IMR-90 (cell line): ENCODE measurements around the gene SYT17. TPM values are rescaled to one million over a fixed set of nuclear protein-coding genes. Genes with fewer than 3 reads are reported as not detected.

ENCODE experiments used
- ATAC-seq: fragments of 200-7000 bp; cut with Tn5 transposase; 2 replicates; pipeline ENCODE4 v1.9.1; 2020; ENCODE audit warnings: low read depth, mild to moderate bottlenecking, moderate library complexity
- BruUV-seq: library from RNA; stranded (reverse); fragments of 400-500 nt; replicated peaks from 2 replicates; lab custom pipeline; 2021; lab: Mats Ljungman, UMichigan
- CTCF ChIA-PET: fragments of 300-600 bp; formaldehyde crosslinking; extraction: SDS; loops from one replicate; lab custom pipeline; 2021; ENCODE audit warnings: antibody characterized with exemption; lab: Yijun Ruan, JAX
- POLR2A ChIA-PET: fragments of 300-600 bp; sonication (Branson Sonifier 250); formaldehyde crosslinking; loops from one replicate; lab custom pipeline; 2022; ENCODE audit warnings: antibody characterized with exemption; ENCODE audit not compliant: unreplicated experiment; lab: Charles Lee
- DNase-seq: peaks from one replicate; pipeline ENCODE4 v3.0.0; 2013
- H2AFZ ChIP-seq: replicated peaks from 2 replicates; pipeline ENCODE3; 2013; ENCODE audit warnings: low read length, mild to moderate bottlenecking; ENCODE audit not compliant: poor library complexity
- H2AK5ac ChIP-seq: 2 replicates; pipeline ENCODE4 v1.6.1; 2013; ENCODE audit warnings: low read depth, low read length, inconsistent platforms
- H2AK9ac ChIP-seq: replicated peaks from 2 replicates; pipeline ENCODE3; 2013; ENCODE audit warnings: mild to moderate bottlenecking, low read depth, low read length, moderate library complexity; ENCODE audit not compliant: poor library complexity
- H2BK120ac ChIP-seq: 2 replicates; pipeline ENCODE4 v1.6.1; 2013; ENCODE audit warnings: low read depth, low read length, inconsistent platforms
- H2BK15ac ChIP-seq: 3 replicates; pipeline ENCODE4 v1.6.1; 2013; ENCODE audit warnings: low read depth, low read length, inconsistent platforms
- H2BK20ac ChIP-seq: 2 replicates; pipeline ENCODE4 v1.6.1; 2013; ENCODE audit warnings: low read depth, mild to moderate bottlenecking, inconsistent platforms, low read length, moderate library complexity
- H2BK5ac ChIP-seq: 2 replicates; pipeline ENCODE4 v1.6.1; 2013; ENCODE audit warnings: mild to moderate bottlenecking, low read depth, low read length, inconsistent platforms; ENCODE audit not compliant: poor library complexity, severe bottlenecking
- H3K14ac ChIP-seq: replicated peaks from 2 replicates; pipeline ENCODE4 v1.6.1; 2013; ENCODE audit warnings: low read depth, low read length, inconsistent platforms
- H3K18ac ChIP-seq: 2 replicates; pipeline ENCODE4 v1.6.1; 2013; ENCODE audit warnings: low read depth, low read length, control low read depth
- H3K23ac ChIP-seq: 2 replicates; pipeline ENCODE4 v1.6.1; 2013; ENCODE audit warnings: low read depth, low read length, inconsistent platforms
- H3K27ac ChIP-seq: 2 replicates; pipeline ENCODE4 v1.5.1; 2013; ENCODE audit warnings: mild to moderate bottlenecking, control low read depth, low read length; ENCODE audit not compliant: insufficient read depth
- H3K27me3 ChIP-seq: 2 replicates; pipeline ENCODE4 v1.6.1; 2013; ENCODE audit warnings: low read length; ENCODE audit not compliant: control insufficient read depth, insufficient read depth
- H3K36me3 ChIP-seq: 2 replicates; pipeline ENCODE4 v1.6.1; 2013; ENCODE audit warnings: low read length, mixed read lengths; ENCODE audit not compliant: control insufficient read depth, insufficient read depth
- H3K4ac ChIP-seq: 2 replicates; pipeline ENCODE4 v1.6.1; 2013; ENCODE audit warnings: low read depth, low read length, inconsistent platforms
- H3K4me1 ChIP-seq: 2 replicates; pipeline ENCODE4 v1.6.1; 2013; ENCODE audit warnings: low read length, mixed read lengths; ENCODE audit not compliant: control insufficient read depth, insufficient read depth
- H3K4me2 ChIP-seq: 2 replicates; pipeline ENCODE4 v1.6.1; 2013; ENCODE audit warnings: low read depth, mild to moderate bottlenecking, control low read depth, low read length, moderate library complexity
- H3K4me3 ChIP-seq: 2 replicates; pipeline ENCODE4 v1.5.1; 2013; ENCODE audit warnings: low read depth, mild to moderate bottlenecking, control low read depth, low read length, moderate library complexity; ENCODE audit not compliant: insufficient read depth
- H3K56ac ChIP-seq: 2 replicates; pipeline ENCODE4 v1.6.1; 2013; ENCODE audit warnings: low read length, inconsistent platforms; ENCODE audit not compliant: insufficient read depth; ENCODE audit errors: extremely low read depth
- H3K79me1 ChIP-seq, 2 experiments: 2 replicates each; pipeline ENCODE4 v1.6.1; 2013; ENCODE audit warnings: low read length in 2 of 2, inconsistent platforms in 1 of 2, low read depth in 1 of 2
- H3K9ac ChIP-seq: 2 replicates; pipeline ENCODE4 v1.6.1; 2013; ENCODE audit warnings: low read depth, low read length, control low read depth
- H3K9me1 ChIP-seq: 2 replicates; pipeline ENCODE4 v1.6.1; 2013; ENCODE audit warnings: low read length, inconsistent platforms; ENCODE audit not compliant: insufficient read depth
- H3K9me3 ChIP-seq: 2 replicates; pipeline ENCODE4 v1.6.1; 2013; ENCODE audit warnings: low read length; ENCODE audit not compliant: control insufficient read depth, insufficient read depth
- H4K20me1 ChIP-seq: 2 replicates; pipeline ENCODE4 v1.6.1; 2013; ENCODE audit warnings: low read length, inconsistent platforms; ENCODE audit not compliant: insufficient read depth
- H4K5ac ChIP-seq: 2 replicates; pipeline ENCODE4 v1.6.1; 2013; ENCODE audit warnings: mild to moderate bottlenecking, low read depth, low read length, control low read depth
- H4K8ac ChIP-seq, 2 experiments: 2 replicates each; pipeline ENCODE4 v1.6.1; 2013; ENCODE audit warnings: low read depth in 2 of 2, low read length in 2 of 2, control low read depth in 1 of 2, inconsistent platforms in 1 of 2
- H4K91ac ChIP-seq: 2 replicates; pipeline ENCODE4 v1.6.1; 2013; ENCODE audit warnings: low read depth, low read length, inconsistent platforms; ENCODE audit not compliant: insufficient read depth
- BHLHE40 ChIP-seq: fragments of 150-350 bp; IDR thresholded peaks from 2 replicates; pipeline ENCODE4 v1.6.1; 2016; ENCODE audit warnings: mild to moderate bottlenecking, low read depth, low read length
- CEBPB ChIP-seq: IDR thresholded peaks from 2 replicates; pipeline ENCODE4 v1.6.1; 2012; ENCODE audit warnings: low read depth, low read length, improper control_type of control experiment
- CHD1 ChIP-seq: IDR thresholded peaks from 2 replicates; pipeline ENCODE4 v1.6.1; 2012; ENCODE audit warnings: low read depth, low read length, improper control_type of control experiment
- MAFK ChIP-seq: IDR thresholded peaks from 2 replicates; pipeline ENCODE4 v1.6.1; 2012; ENCODE audit warnings: low read depth, low read length, improper control_type of control experiment
- MAZ ChIP-seq: IDR thresholded peaks from 2 replicates; pipeline ENCODE4 v1.6.1; 2012; ENCODE audit warnings: low read depth, mild to moderate bottlenecking, low read length, improper control_type of control experiment, moderate library complexity, borderline replicate concordance
- NFE2L2 ChIP-seq: fragments of 150-350 bp; IDR thresholded peaks from 2 replicates; pipeline ENCODE4 v1.6.1; 2016; ENCODE audit warnings: low read depth, mild to moderate bottlenecking, low read length
- POLR2A ChIP-seq: IDR thresholded peaks from 2 replicates; pipeline ENCODE4 v1.6.1; 2012; ENCODE audit warnings: mild to moderate bottlenecking, low read depth, low read length
- RAD21 ChIP-seq: IDR thresholded peaks from 2 replicates; pipeline ENCODE4 v1.6.1; 2012; ENCODE audit warnings: low read length, improper control_type of control experiment
- RFX5 ChIP-seq: IDR thresholded peaks from 2 replicates; pipeline ENCODE4 v1.8.0; 2012; ENCODE audit warnings: low read depth, mild to moderate bottlenecking, low read length, moderate library complexity
- SMC3 ChIP-seq: fragments of 150-350 bp; IDR thresholded peaks from 2 replicates; pipeline ENCODE4 v1.6.1; 2016; ENCODE audit warnings: low read depth, mild to moderate bottlenecking, antibody characterized with exemption, low read length, moderate library complexity
- USF2 ChIP-seq: fragments of 150-350 bp; IDR thresholded peaks from 2 replicates; pipeline ENCODE4 v1.6.1; 2017; ENCODE audit warnings: mild to moderate bottlenecking, antibody characterized with exemption, low read length, low read depth
- WGBS, 2 experiments: methylation state at CpG; one replicate each; pipeline versions ENCODE4 v1.1.5 to v1.1.7; 2013; ENCODE audit warnings: missing lambda C conversion rate in 2 of 2; ENCODE audit not compliant: insufficient read length in 1 of 2; ENCODE audit errors: extremely low coverage in 2 of 2; 5-methylcytosine and 5-hydroxymethylcytosine counted together
- dilution Hi-C: fragments of 300-500 bp; cut with HindIII; formaldehyde crosslinking; loops from one replicate; pipeline ENCODE4 v1.14.3; 2018; ENCODE audit warnings: low sequenced_read_pairs; ENCODE audit not compliant: unreplicated experiment
- in situ Hi-C: fragments of 300-500 bp; cut with MboI; formaldehyde crosslinking; loops from 3 replicates; pipeline ENCODE4 v1.14.3; 2019; ENCODE audit warnings: low sequenced_read_pairs, inconsistent platforms, mixed read lengths
- intact Hi-C: fragments of 100-400 bp; cut with micrococcal nuclease; formaldehyde crosslinking; loops from 2 replicates; pipeline ENCODE4 v1.10.0; 2022
- polyA plus RNA-seq, 3 experiments: library from polyadenylated mRNA; depleted of rRNA; stranded (reverse); fragments of >200 nt; gene quantifications; 2 replicates each; pipeline ENCODE4 v1.2.3, GENCODE V29; 2012; ENCODE audit warnings: low replicate concordance in 1 of 3
- total RNA-seq: library from RNA; depleted of rRNA; stranded (reverse); fragments of >200 nt; gene quantifications from 2 replicates; pipeline ENCODE4 v1.2.3, GENCODE V29; 2012

The SYT17 gene
- total and polyA plus RNA-seq, 2 of the 4 experiments (the other 2 are of a cell fraction) = not detected

- H3K4me3 ChIP-seq = no peak overlapping the region
- no peak overlapping the region for H3K9ac ChIP-seq
- no peaks in the 10 kb centered on the region for H4K20me1 ChIP-seq
- H2BK15ac ChIP-seq = no peak overlapping the region
- H3K23ac ChIP-seq = no peak overlapping the region
- no peak overlapping the region for H3K4me2 ChIP-seq
- intact Hi-C loops = no loop called here
- H3K27me3 ChIP-seq = no peaks in the 10 kb centered on the region
- no peaks in the 10 kb centered on the region for H3K79me1 ChIP-seq
- in situ Hi-C loops = no loop called here
- H2BK120ac ChIP-seq = no peak overlapping the region
- H4K8ac ChIP-seq = no peak overlapping the region
- no peak overlapping the region for H4K5ac ChIP-seq
- no peaks in the 10 kb centered on the region for H3K9me1 ChIP-seq
- CTCF ChIA-PET = interaction anchor here (0.7 kb wide), 1 partner anchor 176 kb away, joined by 5 read pairs; no protein-coding TSS in a partner anchor
- DNase-seq (no peak), ATAC-seq (no peak)
- no peaks in the 10 kb centered on the region for H3K4me1 ChIP-seq
- H2AK9ac ChIP-seq = no peak overlapping the region
- no peak overlapping the region for H3K18ac ChIP-seq
- H3K14ac ChIP-seq = no peak overlapping the region
- H3K36me3 ChIP-seq = no peaks in the 10 kb centered on the region
- H2AFZ ChIP-seq = no peak overlapping the region
- WGBS, 2 experiments = no CpG with 5 or more reads among the region's 4 CpGs
- no peak overlapping the region for H3K56ac ChIP-seq
- no peaks in the 10 kb centered on the region for H3K9me3 ChIP-seq
- dilution Hi-C loops = no loop called here
- no peak overlapping the region for H2AK5ac ChIP-seq
- BruUV-seq = no TSS peak
- TF ChIP-seq SMC3 (no peak), POLR2A (no peak), BHLHE40 (no peak), CEBPB (no peak), USF2 (no peak), MAFK (no peak), MAZ (no peak), CHD1 (no peak), NFE2L2 (no peak), RAD21 (no peak), RFX5 (no peak)
- H4K91ac ChIP-seq = no peak overlapping the region
- H2BK5ac ChIP-seq = no peak overlapping the region
- H3K27ac ChIP-seq = no peak overlapping the region
- no peak overlapping the region for H2BK20ac ChIP-seq
- H3K4ac ChIP-seq = no peak overlapping the region
- POLR2A ChIA-PET = no interaction called here
These were observed 119.2 kb downstream of the SYT17 start for GRCh38 chr16:19287241-19287640.
